Suprapubic skin (tissue), 4 donors: ENCODE results near the gene RTEL1.
A peak's percentile ranks its signal among the peaks of the same experiment; 100 is the strongest.

Experiments used
- EP300 ChIP-seq: sonication (generic); formaldehyde crosslinking; IDR thresholded peaks from one replicate; pipeline ENCODE4 v1.6.1; 2017; ENCODE audit warnings: antibody characterized with exemption
- POLR2A ChIP-seq, 2 donors: fragments of 450-650 bp; IDR thresholded peaks; one replicate each; pipeline ENCODE4 v1.6.1; 2017; ENCODE audit warnings: antibody characterized with exemption in 2 of 2, mild to moderate bottlenecking in 2 of 2, moderate library complexity in 2 of 2
- POLR2AphosphoS5 ChIP-seq, 3 donors: sonication (generic); formaldehyde crosslinking; IDR thresholded peaks; one replicate each; pipeline ENCODE4 v1.6.1; 2017; ENCODE audit warnings: antibody characterized with exemption in 3 of 3
- TF ChIP-seq, protein P1 (sequence below), 2 donors: fragments of 200-600 bp in 1 of 2; fragments of 450-650 bp in 1 of 2; sonication (generic) in 1 of 2; IDR thresholded peaks; one replicate each; pipeline ENCODE4 v1.5.1; 2016 to 2019; ENCODE audit warnings: antibody characterized with exemption in 2 of 2, mild to moderate bottlenecking in 1 of 2, moderate library complexity in 1 of 2

DNA sequence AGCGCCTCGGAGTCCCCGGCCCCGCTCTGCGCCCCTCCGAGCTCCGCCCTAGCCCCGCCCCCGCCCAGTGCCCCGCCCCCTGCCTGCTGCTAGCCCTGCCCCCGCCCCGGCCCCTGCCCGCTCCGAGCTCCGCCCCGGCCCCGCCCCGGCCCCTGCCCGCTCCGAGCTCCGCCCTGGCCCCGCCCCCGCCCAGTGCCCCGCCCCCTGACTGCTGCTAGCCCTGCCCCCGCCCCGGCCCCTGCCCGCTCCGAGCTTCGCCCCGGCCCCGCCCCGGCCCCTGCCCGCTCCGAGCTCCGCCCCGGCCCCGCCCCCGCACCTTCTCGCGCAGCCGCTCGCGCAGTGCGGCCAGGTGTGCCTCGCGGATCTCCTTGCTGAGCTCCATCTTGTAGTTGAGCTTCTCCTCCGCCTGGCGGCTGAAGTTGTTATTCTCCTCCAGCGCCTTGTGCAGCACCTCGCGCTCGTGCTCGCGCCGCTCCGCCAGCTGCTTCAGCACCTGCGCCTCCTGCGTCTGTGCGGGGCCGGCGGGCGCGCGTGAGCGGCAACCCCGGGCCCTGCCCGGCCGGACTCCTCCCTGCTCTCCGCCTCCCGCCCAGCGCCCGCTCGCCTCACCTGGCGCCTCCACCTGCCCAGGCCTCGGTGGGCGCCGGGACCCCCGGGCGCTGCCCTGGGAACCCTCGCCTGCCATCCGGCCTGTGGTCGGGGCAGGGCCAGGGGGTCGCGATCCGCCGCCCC, 16.2 kb upstream of the RTEL1 start:
- TF ChIP-seq, protein P1, sequence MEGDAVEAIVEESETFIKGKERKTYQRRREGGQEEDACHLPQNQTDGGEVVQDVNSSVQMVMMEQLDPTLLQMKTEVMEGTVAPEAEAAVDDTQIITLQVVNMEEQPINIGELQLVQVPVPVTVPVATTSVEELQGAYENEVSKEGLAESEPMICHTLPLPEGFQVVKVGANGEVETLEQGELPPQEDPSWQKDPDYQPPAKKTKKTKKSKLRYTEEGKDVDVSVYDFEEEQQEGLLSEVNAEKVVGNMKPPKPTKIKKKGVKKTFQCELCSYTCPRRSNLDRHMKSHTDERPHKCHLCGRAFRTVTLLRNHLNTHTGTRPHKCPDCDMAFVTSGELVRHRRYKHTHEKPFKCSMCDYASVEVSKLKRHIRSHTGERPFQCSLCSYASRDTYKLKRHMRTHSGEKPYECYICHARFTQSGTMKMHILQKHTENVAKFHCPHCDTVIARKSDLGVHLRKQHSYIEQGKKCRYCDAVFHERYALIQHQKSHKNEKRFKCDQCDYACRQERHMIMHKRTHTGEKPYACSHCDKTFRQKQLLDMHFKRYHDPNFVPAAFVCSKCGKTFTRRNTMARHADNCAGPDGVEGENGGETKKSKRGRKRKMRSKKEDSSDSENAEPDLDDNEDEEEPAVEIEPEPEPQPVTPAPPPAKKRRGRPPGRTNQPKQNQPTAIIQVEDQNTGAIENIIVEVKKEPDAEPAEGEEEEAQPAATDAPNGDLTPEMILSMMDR (IDR thresholded peaks at IDR 0.05) = peak; percentile 47 to 68
- TF ChIP-seq POLR2A (IDR thresholded peaks at IDR 0.05) (no peak), POLR2AphosphoS5 (IDR thresholded peaks at IDR 0.05) (peak in 1 of 3 donors; percentile 22), EP300 (no peak)
